Activated CD4-positive, alpha-beta memory T cell treated with anti-CD3 and anti-CD28 coated beads for 36 hours (primary cell): ENCODE measurements around the gene CCDC12. TPM values are rescaled to one million over a fixed set of nuclear protein-coding genes. Genes with fewer than 3 reads are reported as not detected.

ENCODE experiments used
- CTCF ChIA-PET: fragments of 350-600 bp; sonication (Branson Sonifier 250); formaldehyde crosslinking; loops from one replicate; lab custom pipeline; 2021; ENCODE audit warnings: antibody characterized with exemption, inconsistent platforms; lab: Charles Lee
- POLR2A ChIA-PET: fragments of 350-600 bp; sonication (Branson Sonifier 250); formaldehyde crosslinking; loops from one replicate; lab custom pipeline; 2021; ENCODE audit warnings: antibody characterized with exemption; lab: Charles Lee
- DNase-seq: peaks from one replicate; pipeline ENCODE4 v3.0.0-alpha.2; 2020
- H3K27ac Mint-ChIP-seq: one replicate; pipeline ENCODE4 v1.8.0; 2021; ENCODE audit warnings: mixed read lengths
- H3K27me3 Mint-ChIP-seq: one replicate; pipeline ENCODE4 v1.8.0; 2021; ENCODE audit warnings: mixed read lengths
- H3K36me3 Mint-ChIP-seq: one replicate; pipeline ENCODE4 v1.8.0; 2021; ENCODE audit warnings: mixed read lengths
- H3K4me1 Mint-ChIP-seq: one replicate; pipeline ENCODE4 v1.8.0; 2021; ENCODE audit warnings: low read depth, mixed read lengths
- H3K4me3 Mint-ChIP-seq: one replicate; pipeline ENCODE4 v1.8.0; 2021; ENCODE audit warnings: mild to moderate bottlenecking, mixed read lengths
- H3K9me3 Mint-ChIP-seq: one replicate; pipeline ENCODE4 v1.8.0; 2021; ENCODE audit warnings: mixed read lengths
- intact Hi-C: fragments of 100-400 bp; cut with micrococcal nuclease; formaldehyde crosslinking; loops from one replicate; pipeline ENCODE4 v1.15.1; 2023
- total RNA-seq, 2 experiments: library from RNA; stranded (reverse); gene quantifications; one replicate each; pipeline ENCODE4 v1.2.3, GENCODE V29; 2021

The CCDC12 gene
- total RNA-seq, 2 experiments from 2014 or later: 44.3 to 49.9 TPM

DNA sequence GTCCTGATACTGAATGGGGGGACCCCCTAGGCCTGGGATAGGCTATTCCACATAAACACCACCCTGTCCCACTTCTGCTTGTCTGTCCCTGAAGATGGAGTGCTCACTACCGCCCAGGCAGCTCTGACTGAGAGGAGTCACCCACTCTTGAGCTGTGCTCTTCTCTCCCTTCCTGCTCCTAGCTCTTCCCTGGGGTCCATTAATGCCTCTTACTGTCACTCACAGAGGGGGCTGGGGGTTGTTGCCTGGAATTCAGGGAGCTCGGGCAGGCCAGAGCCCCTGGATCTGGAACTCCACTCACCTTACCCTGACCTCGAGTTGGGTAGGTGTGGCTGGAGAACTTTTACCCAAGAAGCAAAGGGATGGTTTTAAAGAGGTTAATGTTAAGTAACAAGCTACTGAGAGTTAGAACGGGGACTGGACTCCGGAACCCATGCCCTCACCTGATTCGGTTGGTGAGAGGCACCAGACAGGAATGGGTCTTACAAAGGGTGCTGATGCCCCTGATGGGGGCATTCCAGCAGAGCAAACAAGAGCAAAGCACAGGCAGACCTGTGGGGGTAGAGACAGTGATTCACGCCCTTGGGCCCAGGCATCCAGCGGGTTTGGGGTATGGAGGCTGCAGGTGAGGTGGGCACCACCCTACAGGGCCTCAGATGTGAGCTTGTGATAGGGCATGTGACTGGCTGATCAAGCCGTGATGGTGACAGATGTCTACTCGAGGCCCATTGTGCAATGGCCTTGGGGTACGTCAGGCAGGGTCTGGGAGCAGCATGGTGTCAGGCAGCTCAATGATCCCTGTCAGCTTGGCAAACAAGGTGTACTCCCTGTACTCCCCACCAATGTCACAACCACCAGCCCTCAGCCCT is 8.3 kb upstream of the CCDC12 start:
- POLR2A ChIA-PET: no interaction called here
- no peaks in the 10 kb centered on the region for H3K27me3 Mint-ChIP-seq
- DNase-seq: no peak

GRCh38 chr3:46982546-46982945 is 6.0 kb upstream of the CCDC12 start:
- intact Hi-C loops: no loop called here
- peaks cover 70% of the 10 kb centered on the region for H3K4me1 Mint-ChIP-seq
- H3K9me3 Mint-ChIP-seq: no peaks in the 10 kb centered on the region
- H3K27ac Mint-ChIP-seq: peak overlapping the region; percentile 54
- no peak overlapping the region for H3K4me3 Mint-ChIP-seq
- no peaks in the 10 kb centered on the region for H3K27me3 Mint-ChIP-seq
- H3K36me3 Mint-ChIP-seq: no peaks in the 10 kb centered on the region
- ChIA-PET CTCF (interaction anchor here (1.9 kb wide), 1 partner anchor 15 kb away, joined by 9 read pairs; no protein-coding TSS in a partner anchor), POLR2A (no interaction called here)
- no peak for DNase-seq

More for the DNA sequence above, 8.3 kb upstream of the CCDC12 start:
- peak overlapping the region; percentile 47 for H3K27ac Mint-ChIP-seq
- peaks cover 81% of the 10 kb centered on the region for H3K4me1 Mint-ChIP-seq
- peaks cover 4% of the 10 kb centered on the region for H3K36me3 Mint-ChIP-seq
- H3K9me3 Mint-ChIP-seq: no peaks in the 10 kb centered on the region
- CTCF ChIA-PET: interaction anchor here (1.2 to 2.0 kb wide), 2 partner anchors 13 to 75 kb away, joined by 4 to 5 read pairs; no protein-coding TSS in a partner anchor
- H3K4me3 Mint-ChIP-seq: no peak overlapping the region
- intact Hi-C loops: no loop called here

- H3K27me3 Mint-ChIP-seq: no peaks in the 10 kb centered on the region
- peak overlapping the region; percentile 23 for H3K27ac Mint-ChIP-seq
- H3K4me3 Mint-ChIP-seq: no peak overlapping the region
- no peaks in the 10 kb centered on the region for H3K9me3 Mint-ChIP-seq
- DNase-seq: no peak
- H3K36me3 Mint-ChIP-seq: no peaks in the 10 kb centered on the region
- peaks cover 67% of the 10 kb centered on the region for H3K4me1 Mint-ChIP-seq
- ChIA-PET POLR2A (interaction anchor here (0.7 to 1.1 kb wide), 3 partner anchors 23 to 141 kb away, joined by 3 to 4 read pairs (median 4); no protein-coding TSS in a partner anchor), CTCF (interaction anchor here (0.6 to 1.9 kb wide), 2 partner anchors 16 to 25 kb away, joined by 3 to 9 read pairs; no protein-coding TSS in a partner anchor)
- intact Hi-C loops: no loop called here
Observed at GRCh38 chr3:46981932-46982471, 5.5 kb upstream of the CCDC12 start.

GRCh38 chr3:46979958-46980497 is 3.5 kb upstream of the CCDC12 start:
- peak; percentile 39 for DNase-seq
- intact Hi-C loops: loop anchor here (1.0 to 10.0 kb wide), 7 partner anchors 7 to 302 kb away; partner anchors contain the start of genes KIF9 and KLHL18
- H3K4me3 Mint-ChIP-seq: peak overlapping the region; percentile 82
- CTCF ChIA-PET: interaction anchor here (0.7 to 1.6 kb wide), 6 partner anchors 13 to 56 kb away, joined by 3 to 7 read pairs (median 4); no protein-coding TSS in a partner anchor
- no peaks in the 10 kb centered on the region for H3K27me3 Mint-ChIP-seq
- H3K27ac Mint-ChIP-seq: peak overlapping the region; percentile 84
- POLR2A ChIA-PET: interaction anchor here (0.8 to 3.7 kb wide), 10 partner anchors 7 to 401 kb away, joined by 3 to 27 read pairs (median 4); partner anchors contain the start of genes PTPN23 and SETD2
- H3K4me1 Mint-ChIP-seq: peaks cover 52% of the 10 kb centered on the region
- H3K9me3 Mint-ChIP-seq: no peaks in the 10 kb centered on the region
- peaks cover 6% of the 10 kb centered on the region for H3K36me3 Mint-ChIP-seq

DNA sequence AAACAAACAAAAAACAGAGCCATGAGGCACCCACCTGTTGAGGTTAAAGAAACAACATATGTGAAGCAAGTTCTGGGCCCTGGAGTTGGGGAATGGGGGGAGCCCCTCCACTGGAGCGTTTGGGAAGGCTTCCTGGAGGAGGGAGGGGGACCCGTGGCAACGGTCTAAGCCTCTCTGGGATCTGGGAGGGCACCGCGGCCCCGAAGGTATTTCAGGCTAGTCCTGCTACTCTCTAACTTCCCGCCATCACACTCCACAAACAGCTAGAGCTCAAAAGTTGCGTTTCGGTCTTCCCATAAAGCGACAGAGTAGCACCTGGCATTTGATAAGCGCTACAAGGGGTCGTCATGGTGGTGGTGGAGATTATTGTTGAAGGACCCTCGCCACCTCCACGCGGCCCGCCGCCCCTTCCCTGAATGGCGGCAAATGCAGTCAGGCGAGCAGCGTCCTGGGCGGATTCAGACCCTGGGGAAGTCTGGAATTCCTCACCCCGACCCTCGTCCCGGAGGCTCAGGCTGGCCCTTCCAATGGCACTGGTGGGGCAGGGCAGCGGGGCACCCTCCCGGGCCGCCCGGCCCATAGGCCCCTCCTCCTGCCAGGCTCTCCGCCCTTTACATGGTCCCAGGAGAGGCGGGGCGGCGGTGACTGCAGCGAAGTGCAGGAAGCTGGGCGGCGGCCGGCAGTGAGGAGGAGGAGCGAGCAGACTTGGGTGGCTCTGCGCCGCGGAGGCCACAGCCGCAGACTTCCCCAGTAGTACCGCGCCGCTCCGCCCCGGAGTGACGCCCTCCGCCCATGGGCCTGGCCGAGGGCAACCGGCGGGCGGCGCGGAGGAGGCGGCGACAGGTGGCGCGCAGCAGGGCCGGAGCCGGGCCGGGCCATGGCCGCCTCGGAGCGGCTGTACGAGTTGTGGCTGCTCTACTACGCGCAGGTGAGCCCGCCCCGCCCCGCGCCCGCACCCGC is 2.7 kb upstream of the CCDC12 start, which contains the start of gene NBEAL2:
TSS of gene NBEAL2 (plus strand) at position 682 of the 960 bp plus-strand sequence. CDS start at position 878, 196 bp downstream.
- POLR2A ChIA-PET: interaction anchor here (1.0 to 3.7 kb wide), 9 partner anchors 8 to 401 kb away, joined by 3 to 27 read pairs (median 4); partner anchors contain the start of genes PTPN23 and SETD2

DNA sequence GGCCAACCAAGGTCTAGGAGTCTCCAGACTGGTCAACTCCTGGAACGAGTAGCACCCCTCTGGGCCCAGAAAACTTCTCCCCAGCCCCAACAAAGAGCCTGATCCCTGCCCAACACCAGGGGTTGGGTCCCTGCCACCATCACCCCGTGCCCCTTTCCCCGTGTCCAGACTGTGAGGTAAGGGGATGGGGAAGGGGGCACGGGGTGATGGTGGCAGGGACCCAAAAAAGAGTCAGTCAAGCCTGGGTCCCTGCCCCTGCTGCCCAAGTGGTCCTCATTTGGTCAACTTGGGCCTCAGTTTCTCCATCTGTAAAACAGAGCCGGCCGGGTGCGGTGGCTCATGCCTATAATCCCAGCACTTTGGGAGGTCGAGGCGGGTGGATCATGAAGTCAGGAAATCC is 1.8 kb upstream of the CCDC12 start:
- peaks cover 18% of the 10 kb centered on the region for H3K36me3 Mint-ChIP-seq
- intact Hi-C loops: loop anchor here (5.0 to 10.0 kb wide), 4 partner anchors 39 to 304 kb away; partner anchors contain the start of genes KIF9 and KLHL18
- DNase-seq: no peak
- H3K27me3 Mint-ChIP-seq: no peaks in the 10 kb centered on the region
- CTCF ChIA-PET: interaction anchor here (1.1 kb wide), 2 partner anchors 9 to 66 kb away, joined by 4 to 5 read pairs; no protein-coding TSS in a partner anchor
- H3K4me1 Mint-ChIP-seq: peaks cover 56% of the 10 kb centered on the region
- H3K9me3 Mint-ChIP-seq: no peaks in the 10 kb centered on the region
- peak overlapping the region; percentile 92 for H3K4me3 Mint-ChIP-seq
- H3K27ac Mint-ChIP-seq: peak overlapping the region; percentile 95
- POLR2A ChIA-PET: interaction anchor here (1.4 to 3.7 kb wide), 4 partner anchors 9 to 31 kb away, joined by 4 to 18 read pairs (median 10); no protein-coding TSS in a partner anchor

More for the DNA sequence above, 2.7 kb upstream of the CCDC12 start, which contains the start of gene NBEAL2:
- peak within 1 kb of the TSS; percentile 95 for H3K27ac Mint-ChIP-seq
- DNase-seq: peak; percentile 98
- CTCF ChIA-PET: interaction anchor here (1.1 to 1.6 kb wide), 6 partner anchors 8 to 66 kb away, joined by 3 to 7 read pairs (median 4); no protein-coding TSS in a partner anchor
- H3K36me3 Mint-ChIP-seq: peaks cover 13% of the 10 kb centered on the region
- intact Hi-C loops: loop anchor here (1.0 to 10.0 kb wide), 7 partner anchors 8 to 303 kb away; partner anchors contain the start of genes KIF9 and KLHL18
- no peaks in the 10 kb centered on the region for H3K9me3 Mint-ChIP-seq
- H3K27me3 Mint-ChIP-seq: no peaks in the 10 kb centered on the region
- H3K4me1 Mint-ChIP-seq: peaks cover 52% of the 10 kb centered on the region
- H3K4me3 Mint-ChIP-seq: peak within 1 kb of the TSS; percentile 85

DNA sequence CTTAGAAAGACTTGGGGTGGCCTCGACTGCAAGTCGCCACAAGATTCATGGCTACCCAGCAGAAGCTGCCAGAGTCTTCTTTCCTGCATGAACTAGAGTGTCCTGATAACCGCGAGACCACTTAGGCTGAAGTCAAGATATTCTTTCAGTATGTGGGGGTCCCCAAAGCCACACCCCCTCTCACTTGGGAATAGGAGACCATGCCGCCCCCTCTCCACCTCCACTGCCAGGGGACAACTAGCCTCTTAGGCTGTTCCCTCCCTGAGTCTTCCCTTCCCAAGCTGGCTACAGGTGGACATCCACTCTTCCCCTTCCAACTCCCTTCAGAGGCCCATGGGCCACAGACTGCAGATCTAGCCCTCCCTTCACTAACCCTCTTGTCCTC is 1.3 kb upstream of the CCDC12 start:
- CTCF ChIA-PET: no interaction called here
- Mint-ChIP-seq H3K36me3 (peaks cover 18% of the 10 kb centered on the region), H3K4me3 (peak overlapping the region; percentile 92), H3K27ac (peak overlapping the region; percentile 80), H3K9me3 (no peaks in the 10 kb centered on the region), H3K4me1 (peaks cover 56% of the 10 kb centered on the region), H3K27me3 (no peaks in the 10 kb centered on the region)
- POLR2A ChIA-PET: interaction anchor here (3.5 to 3.7 kb wide), 2 partner anchors 10 to 30 kb away, joined by 17 to 18 read pairs; no protein-coding TSS in a partner anchor
- intact Hi-C loops: loop anchor here (5.0 to 10.0 kb wide), 4 partner anchors 39 to 304 kb away; partner anchors contain the start of genes KIF9 and KLHL18
- no peak for DNase-seq

DNA sequence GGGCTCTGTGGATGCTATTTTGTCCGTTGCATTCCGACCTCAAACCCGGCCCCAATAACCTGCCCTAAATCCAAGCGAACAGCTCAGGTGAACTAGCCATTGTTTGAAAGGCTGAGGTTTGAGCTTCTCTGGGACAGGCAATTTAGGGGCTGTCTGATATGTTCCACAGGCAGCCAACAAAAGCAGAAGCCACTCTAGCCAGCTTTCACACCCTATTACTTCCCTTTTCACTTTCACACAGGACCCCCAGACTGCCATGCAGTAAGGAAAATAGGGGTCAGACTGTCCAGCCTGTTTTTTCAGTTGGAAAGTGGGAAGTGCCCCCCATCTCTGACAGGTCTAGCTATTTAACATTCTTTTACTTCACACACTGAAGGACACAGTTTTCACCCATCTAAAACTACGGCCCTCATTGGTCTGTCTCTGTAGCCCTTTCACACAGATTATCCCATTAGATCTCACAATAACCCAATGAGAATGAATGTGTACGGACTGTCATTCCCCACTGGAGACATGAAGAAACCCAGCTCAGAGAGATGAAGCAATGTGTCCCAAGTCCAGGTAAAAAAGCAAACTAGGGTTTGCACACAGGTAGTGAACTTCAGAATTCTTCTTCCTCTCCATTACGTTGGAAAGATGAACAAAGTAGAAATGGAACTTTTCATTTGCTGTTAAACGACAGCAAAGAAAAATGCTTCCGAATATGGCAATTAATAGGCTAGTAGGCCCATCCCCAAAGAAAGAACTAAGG is 1.9 kb downstream of the CCDC12 start:
- peaks cover 28% of the 10 kb centered on the region for H3K36me3 Mint-ChIP-seq
- intact Hi-C loops: loop anchor here (5.0 to 10.0 kb wide), 4 partner anchors 43 to 308 kb away; partner anchors contain the start of genes KIF9 and KLHL18
- CTCF ChIA-PET: no interaction called here

GRCh38 chr3:46972396-46972795 is 4.1 kb downstream of the CCDC12 start:
- H3K27ac Mint-ChIP-seq: peak overlapping the region; percentile 58
- no peaks in the 10 kb centered on the region for H3K27me3 Mint-ChIP-seq
- H3K4me3 Mint-ChIP-seq: peak overlapping the region; percentile 32
- H3K9me3 Mint-ChIP-seq: no peaks in the 10 kb centered on the region
- peaks cover 74% of the 10 kb centered on the region for H3K4me1 Mint-ChIP-seq
- intact Hi-C loops: loop anchor here (10.0 kb wide), 1 partner anchor 48 kb away; no protein-coding TSS in a partner anchor
- CTCF ChIA-PET: interaction anchor here (0.7 kb wide), 1 partner anchor 46 kb away, joined by 3 read pairs; no protein-coding TSS in a partner anchor
- H3K36me3 Mint-ChIP-seq: peaks cover 28% of the 10 kb centered on the region
- no peak for DNase-seq
- POLR2A ChIA-PET: interaction anchor here (0.7 kb wide), 1 partner anchor 17 kb away, joined by 3 read pairs; no protein-coding TSS in a partner anchor

More for the DNA sequence above, 1.9 kb downstream of the CCDC12 start:
- peaks cover 65% of the 10 kb centered on the region for H3K4me1 Mint-ChIP-seq
- DNase-seq: no peak
- H3K9me3 Mint-ChIP-seq: no peaks in the 10 kb centered on the region
- peak overlapping the region; percentile 75 for H3K27ac Mint-ChIP-seq
- POLR2A ChIA-PET: no interaction called here
- no peaks in the 10 kb centered on the region for H3K27me3 Mint-ChIP-seq
- peak overlapping the region; percentile 71 for H3K4me3 Mint-ChIP-seq
